GM08714 (cell line): ENCODE measurements around the gene MMEL1.

Experiments used
- H3K4me3 ChIP-seq: fragments of 200-500 bp; sonication (Bioruptor generic); 2 replicates; pipeline ENCODE4 v1.5.1; 2014; ENCODE audit warnings: mild to moderate bottlenecking, low read length, inconsistent platforms
- ZNF274 ChIP-seq: IDR thresholded peaks from 2 replicates; pipeline ENCODE4 v1.6.1; 2012; ENCODE audit warnings: mild to moderate bottlenecking, low read depth, low read length

The MMEL1 gene

DNA sequence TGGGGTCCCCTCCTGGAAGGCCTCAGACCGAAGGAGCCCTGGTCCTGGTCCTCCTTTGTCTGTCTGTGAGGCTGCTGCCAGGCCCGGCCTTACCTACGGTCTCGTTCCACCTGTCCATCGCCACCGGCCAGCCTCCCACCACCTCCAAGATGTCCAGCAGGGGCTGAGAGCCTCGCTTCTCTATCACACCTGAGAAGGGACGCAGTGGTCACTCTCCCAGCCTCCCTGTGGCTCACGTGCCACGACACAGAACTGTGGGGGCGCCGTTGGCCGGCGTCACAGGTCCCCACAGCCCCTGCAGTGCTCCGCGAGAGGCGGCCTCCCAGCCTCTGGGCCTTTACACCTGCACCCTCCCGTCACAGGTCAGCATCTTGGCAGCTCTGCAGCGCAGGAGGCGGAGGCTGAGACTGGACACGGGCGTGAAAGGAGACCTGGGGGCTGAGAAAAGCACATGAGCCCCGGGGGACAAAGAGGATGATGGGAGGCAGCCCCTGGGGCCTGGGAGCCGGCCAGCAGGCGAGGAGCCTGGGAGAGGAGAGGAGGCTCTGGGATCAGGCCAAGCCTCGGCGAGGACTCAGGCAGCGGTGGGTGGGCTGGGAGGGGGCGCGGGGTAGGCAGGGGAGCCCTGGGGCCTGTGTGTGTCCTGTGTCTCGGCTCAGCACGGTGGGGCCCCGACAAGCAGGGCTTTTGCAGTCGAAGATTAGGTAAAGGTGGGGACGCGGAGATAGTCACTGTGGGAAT lies 25.8 kb downstream of the MMEL1 start:
- TF ChIP-seq ZNF274 = no peak
- no peak overlapping the region for H3K4me3 ChIP-seq

DNA sequence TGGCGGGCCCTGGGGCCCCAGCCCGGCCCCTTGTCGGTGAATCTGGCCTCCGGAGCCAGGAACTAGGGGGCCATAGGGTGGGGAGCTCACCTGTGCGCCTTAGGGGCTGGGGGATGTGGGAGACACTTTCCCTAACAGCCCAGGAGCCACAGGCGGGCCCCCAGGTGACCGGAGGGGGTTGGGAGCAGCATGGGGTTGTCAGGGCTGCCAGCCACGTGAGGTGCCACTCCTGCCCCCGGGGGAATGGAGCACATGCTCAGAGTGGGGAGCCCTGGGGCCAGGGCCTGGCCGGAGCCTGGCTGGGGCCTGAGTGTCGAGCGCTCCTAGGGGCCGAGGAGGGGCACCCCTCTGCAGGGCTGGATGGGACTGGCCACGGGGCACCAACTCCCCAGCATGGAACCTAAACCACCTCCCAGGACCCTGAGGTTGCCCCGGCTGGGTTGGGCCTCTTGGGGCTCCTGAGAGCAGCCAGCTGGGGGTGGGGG lies 26.4 kb downstream of the MMEL1 start:
- no peak overlapping the region for H3K4me3 ChIP-seq
- TF ChIP-seq ZNF274 = no peak

DNA sequence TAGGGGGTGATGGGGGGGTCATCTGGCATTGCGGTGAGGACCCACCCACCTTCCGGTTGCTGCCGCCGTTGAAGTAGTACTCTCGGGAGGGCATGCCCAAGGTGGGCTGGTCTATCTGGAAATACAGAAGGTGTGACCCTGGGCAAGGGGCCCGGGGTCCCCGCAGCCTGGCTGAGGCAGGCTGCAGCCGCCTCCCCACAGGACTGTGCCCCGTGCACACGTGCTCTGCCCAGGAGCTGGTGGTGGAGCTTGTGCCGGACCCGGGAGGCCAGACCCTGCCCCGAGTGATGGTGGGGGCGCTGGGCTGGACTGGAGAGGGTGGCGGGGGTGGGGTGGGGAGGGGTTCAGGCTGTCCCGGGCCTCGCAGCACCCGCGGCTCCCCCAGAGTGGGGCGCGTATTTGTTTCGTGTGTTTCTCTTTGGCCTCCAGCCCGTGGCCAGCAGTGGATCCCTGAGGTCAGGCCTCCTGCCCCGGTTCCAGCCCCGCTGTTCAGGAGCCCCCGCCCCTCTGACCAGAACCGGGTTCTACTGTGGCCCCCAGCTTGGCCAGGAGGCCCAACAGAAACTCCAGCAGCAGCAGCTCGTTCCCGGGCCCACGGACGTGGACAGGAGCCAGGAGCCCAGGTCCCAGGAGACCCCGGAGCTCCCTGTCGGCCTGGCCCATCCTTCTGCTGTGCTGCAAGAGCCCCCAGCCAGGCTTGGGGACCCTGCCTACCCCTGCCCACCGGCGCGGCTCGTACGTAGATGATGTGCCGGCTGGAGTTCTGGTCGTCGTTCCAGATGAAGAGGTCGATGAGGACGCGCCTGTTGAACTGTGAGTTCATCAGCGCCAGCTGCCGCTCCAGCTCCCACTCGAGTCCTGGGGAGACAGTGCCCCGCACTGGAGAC lies 27.1 kb downstream of the MMEL1 start:
- TF ChIP-seq ZNF274 = no peak
- no peak overlapping the region for H3K4me3 ChIP-seq

DNA sequence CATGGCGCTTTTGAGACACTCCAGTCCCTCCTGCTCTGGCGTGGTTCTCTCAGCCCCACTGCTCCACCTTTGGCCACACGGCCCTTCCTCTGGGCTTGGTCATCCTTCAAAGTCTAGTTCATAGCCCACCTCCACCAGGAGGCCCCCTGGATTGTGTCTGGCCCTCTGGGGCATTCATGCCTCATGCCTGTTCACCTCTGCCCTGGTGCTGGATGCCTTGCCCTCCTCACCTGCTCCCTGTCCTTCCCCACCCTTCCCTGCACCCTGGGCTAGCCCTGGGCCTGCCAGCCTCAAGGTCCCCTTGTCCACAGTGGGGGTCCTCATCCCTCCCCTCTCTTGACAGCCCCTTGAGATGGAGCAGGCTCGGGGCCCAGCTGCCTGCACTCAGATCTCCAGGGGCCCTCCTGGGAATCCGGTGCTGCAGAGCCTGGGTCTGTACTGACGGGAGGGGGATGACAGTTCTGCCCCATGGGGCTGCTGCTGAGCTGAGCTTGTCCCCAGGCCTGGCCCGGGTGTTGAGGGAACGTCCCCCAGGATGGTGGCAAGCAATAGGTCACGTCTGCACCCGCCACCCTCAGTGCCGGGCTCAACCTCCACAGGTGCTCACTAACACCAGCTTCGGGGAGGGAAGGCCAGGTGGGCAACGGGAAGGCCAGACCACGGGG lies 27.8 kb downstream of the MMEL1 start:
- TF ChIP-seq ZNF274 = no peak
- H3K4me3 ChIP-seq = no peak overlapping the region

DNA sequence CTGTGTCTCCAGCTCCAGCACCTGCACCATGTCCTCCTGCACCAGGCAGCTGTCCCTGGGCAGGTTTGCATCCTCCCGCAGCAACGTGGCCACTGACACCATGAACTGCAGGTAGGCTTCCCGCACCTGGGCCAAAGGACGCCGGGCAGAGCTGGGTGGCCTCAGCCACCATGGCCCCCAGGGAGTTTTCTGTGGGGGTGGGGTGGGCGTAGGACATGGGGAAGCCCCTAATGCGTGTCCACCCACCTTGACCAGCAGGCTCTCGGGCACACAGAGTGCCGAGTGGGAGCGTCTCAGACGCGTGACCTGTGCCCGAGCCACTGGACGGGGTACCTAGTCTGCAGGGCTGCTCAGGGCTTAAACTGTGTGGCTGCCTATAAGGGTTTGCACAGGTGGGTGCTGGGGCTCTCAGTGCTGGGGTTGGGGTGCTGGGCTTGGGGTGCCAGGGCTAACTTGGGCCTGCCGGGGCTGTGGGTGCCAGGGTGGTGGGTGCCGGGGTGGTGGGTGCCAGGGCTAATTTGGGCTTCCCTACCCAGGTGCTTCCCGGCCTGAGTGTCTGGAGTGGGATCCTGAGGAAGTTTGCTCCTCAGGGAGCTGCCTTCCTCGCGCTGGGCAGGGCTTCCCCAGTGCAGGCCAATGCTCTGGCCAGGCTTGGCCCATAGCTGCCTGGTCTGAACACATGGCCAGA lies 28.5 kb downstream of the MMEL1 start:
- TF ChIP-seq ZNF274 = no peak
- no peak overlapping the region for H3K4me3 ChIP-seq

DNA sequence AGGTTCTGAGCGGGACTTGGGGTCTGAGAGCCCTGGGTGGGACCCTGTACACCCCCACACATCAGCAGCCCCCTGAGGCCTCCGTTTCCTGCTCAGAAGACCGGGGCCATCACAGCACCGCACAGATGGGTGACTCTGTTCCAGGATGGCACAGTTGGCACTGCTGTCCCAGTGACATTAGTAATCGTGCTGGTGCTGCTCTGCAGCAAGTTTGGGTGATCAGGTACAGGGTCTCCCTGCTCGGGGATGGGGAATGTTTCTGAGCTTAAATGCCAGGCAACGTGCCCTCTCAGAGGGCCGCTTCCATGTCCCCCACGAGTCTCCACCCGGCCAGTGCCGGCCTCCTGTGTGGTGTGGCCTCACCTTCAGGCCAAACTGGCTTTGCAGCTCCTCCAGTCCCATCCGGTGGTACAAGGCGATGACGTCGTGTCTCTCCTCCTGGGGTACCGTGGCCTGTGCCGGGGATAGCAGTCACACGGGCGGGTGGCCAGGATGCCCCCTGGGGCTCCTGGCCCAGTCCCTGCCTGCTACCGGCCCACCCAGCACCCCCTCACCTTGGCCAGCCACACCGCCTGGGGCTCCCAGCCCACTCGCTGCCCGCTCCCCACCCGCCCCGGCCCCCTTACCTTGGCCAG lies 29.2 kb downstream of the MMEL1 start:
- no peak for TF ChIP-seq ZNF274
- H3K4me3 ChIP-seq = no peak overlapping the region

DNA sequence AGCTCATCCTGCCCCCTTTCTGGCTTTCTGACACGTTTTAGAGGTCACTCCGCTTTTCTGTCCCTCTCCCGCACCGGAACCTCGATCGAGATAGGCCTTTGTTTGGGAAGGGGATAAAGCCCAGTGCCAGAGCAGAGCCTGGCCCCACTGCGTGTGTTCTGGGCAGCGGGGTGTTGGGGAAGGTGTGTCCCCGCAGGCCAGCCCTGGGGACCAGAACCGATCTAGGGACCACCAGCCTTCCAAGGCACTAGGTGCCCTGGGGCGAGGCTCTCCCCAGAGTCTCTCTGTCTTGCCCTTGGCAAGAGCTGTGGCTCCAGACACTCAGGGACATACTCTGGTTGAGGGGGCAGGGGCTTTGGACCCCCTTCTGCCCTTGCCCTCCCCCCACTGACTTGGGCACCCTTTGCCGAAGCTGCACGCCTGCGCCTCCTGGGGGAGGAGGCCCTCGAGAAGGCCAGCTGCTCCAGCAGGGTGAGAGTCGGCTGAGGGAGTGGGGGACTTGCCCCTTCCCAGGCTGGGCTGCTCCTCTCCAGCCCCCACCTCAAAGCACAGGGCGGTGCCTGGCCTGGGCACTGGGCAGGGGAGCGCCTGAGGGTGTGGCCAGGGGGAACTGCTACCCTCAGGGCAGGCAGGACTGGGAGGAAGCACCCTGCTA lies 29.8 kb downstream of the MMEL1 start:
- H3K4me3 ChIP-seq = no peak overlapping the region
- TF ChIP-seq ZNF274 = no peak

DNA sequence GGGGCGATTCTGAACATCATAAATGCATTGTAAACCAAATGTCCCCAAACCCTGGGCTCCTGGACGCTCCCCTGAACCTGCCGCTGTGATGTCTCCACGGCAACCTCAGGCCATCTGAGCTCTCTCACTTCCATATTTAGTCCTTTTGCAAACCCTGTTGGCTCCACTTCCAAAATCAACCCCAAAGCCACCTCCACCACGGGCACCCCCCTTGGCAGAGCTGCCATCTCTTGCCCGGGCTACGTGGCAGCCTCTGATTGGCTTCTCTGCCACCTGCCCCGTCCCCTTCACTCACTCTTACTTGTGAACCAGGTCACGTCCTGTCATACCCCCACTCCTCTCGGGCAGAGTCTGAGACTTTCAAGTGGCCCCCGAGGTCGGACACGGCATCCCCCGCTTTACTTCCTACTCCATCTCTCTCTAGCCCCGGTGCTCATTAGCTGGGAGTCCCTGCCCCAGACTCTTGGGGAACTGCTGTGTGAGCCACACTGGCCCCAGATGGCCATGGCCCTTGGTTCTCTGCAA lies 30.4 kb downstream of the MMEL1 start:
- H3K4me3 ChIP-seq = no peak overlapping the region
- no peak for TF ChIP-seq ZNF274

DNA sequence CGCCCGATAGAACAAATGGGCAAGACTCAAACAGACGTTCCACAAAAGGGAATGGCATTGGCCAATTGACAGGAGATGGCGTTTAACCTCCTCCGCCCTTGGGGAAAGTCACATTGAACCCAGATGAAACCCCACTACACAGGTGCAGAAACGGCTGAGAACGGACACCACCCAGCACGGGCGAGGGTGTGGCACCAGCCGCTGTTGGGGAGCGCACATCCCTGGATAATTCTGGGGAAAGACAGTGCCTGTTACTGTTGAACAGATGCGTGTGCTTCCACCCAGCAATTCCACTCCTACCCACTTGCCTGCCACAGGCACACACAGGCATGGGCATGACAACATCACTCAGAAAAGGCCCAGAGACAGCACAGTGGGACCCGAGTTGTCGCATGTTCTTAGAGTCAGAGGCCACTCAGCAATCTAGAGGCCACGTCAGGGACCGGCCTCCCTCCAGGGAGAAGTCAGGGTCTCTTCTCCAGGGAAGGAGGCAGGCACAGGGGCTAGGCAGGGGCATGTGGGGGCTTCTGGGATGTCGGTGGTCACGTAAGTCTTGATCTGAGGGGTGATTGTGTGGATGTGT lies 31.0 kb downstream of the MMEL1 start:
- TF ChIP-seq ZNF274 = no peak
- H3K4me3 ChIP-seq = no peak overlapping the region

DNA sequence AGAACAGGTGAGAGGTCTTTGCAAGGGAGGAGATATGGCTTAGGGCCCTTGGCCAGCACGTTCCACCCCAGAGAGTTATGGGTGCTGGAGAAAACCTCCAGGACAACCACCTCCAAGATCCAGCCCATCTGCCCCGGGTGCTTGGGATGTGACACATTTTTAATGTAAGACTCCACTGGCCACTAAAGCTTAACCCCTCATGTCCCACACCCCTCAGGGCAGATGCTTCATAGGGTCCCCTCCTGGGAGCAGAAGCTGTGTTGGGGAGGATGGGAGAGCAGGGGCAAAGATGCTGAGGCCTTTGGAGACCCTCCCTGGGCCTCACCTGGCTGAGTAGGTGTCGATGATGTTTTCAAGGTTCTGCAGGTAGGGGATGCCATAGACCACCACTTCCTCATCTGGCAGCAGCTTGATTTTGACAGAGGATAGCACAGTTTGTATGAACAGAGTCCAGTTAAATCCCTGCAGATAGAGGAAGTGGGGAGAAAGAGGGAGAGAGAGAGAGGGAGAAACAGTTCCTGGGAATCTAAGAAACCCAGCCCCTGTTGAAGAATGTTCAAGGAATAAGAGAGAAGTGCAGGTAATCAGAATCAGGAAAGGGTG lies 34.4 kb downstream of the MMEL1 start:
- no peak for TF ChIP-seq ZNF274
- no peak overlapping the region for H3K4me3 ChIP-seq

DNA sequence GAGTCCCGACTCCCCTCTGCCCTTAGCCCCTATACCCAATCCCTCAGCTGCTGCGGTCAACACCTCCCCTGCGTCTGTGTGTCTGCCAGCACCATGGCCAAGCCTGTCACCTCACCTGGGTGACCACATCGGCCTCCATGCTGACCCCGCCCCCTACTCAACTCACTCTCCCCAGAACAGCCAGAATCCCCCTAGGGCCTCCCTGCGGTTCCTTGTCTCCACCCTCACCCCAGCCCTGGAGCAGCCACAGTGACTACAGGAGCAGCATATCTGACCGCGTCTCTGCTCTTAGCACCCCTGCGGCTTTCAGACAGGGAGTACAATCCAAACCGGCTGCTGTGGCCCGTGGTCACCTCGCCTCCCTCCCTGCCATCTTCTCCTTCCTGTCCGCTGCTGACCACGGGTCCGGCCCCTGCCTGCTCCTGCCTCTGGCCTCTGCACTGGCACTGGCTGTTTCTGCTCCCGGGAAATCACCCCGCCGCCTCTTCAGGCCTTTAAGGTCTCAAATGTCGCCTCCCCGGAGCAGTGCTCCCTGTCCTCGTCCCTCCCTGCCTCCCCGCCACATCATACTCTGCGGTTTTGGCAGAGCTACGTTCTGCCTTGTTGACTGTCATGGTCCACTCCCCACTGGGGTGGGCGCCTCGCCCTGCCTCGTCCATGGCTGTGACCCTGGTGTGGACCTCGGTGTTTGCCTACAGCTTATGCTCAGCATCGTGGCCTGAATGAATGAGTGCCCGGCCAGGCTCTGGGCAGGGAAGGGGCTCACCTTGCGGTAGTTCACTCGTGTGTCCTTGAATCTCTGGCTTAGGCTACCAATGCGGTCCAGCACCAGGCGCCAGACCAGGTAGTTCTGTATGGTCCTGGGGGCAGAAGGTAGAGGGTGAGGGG lies 35.1 kb downstream of the MMEL1 start:
- no peak overlapping the region for H3K4me3 ChIP-seq
- TF ChIP-seq ZNF274 = no peak
